ENCODE data around the gene SNX22. TPM values are rescaled to one million over a fixed set of nuclear protein-coding genes. Genes with fewer than 3 reads are reported as not detected.
A peak's percentile ranks its signal among the peaks of the same experiment; 100 is the strongest.

Gene SNX22
- total and polyA plus RNA-seq, 3 donors from 2014 or later, result 1.9 to 2.0 (median 2.0) TPM

GRCh38 chr15:64162869-64163658, 11.5 kb downstream of the SNX22 start, which contains the start of gene PPIB:
Gene PPIB, minus strand, starts transcription at chr15:64163022. Its CDS starts 36 bp downstream, at chr15:64162986.
- intact Hi-C loops (cut with DNase I; ENCODE audit: low total_unique reads), result no loop called here
- peak within 1 kb of the TSS; percentile 20 to 68 for H3K27ac ChIP-seq
- H3K36me3 ChIP-seq (ENCODE audit: low read depth, missing control alignments), result no peaks in the 10 kb centered on the region
- peaks cover 20% of the 10 kb centered on the region for H3K4me1 ChIP-seq
- H3K9me3 ChIP-seq, result no peaks in the 10 kb centered on the region
- TF ChIP-seq CTCF (IDR thresholded peaks at IDR 0.05) (peak in 2 of 3 experiments; percentile 45 to 46), POLR2A (IDR thresholded peaks at IDR 0.05) (no peak)
- 0 to 1% methylated on average over 9 to 34 of the region's 69 CpGs for WGBS, 2 donors
- H3K4me3 ChIP-seq, result peak within 1 kb of the TSS; percentile 71 to 75
- H3K27me3 ChIP-seq, result no peaks in the 10 kb centered on the region
- DNase-seq, result peak; percentile 97

- Histone ChIP-seq H3K27ac (peak overlapping the region in 1 of 2 donors; percentile 68), H3K36me3 (ENCODE audit: low read depth, missing control alignments) (no peaks in the 10 kb centered on the region), H3K27me3 (no peaks in the 10 kb centered on the region), H3K4me3 (peak overlapping the region; percentile 71 to 75), H3K9me3 (no peaks in the 10 kb centered on the region), H3K4me1 (peaks cover 20% of the 10 kb centered on the region)
- TF ChIP-seq POLR2A (IDR thresholded peaks at IDR 0.05) (no peak), CTCF (IDR thresholded peaks at IDR 0.05) (no peak)
- peak; percentile 51 for DNase-seq
- WGBS, 2 donors, result 40 to 41% methylated on average over 14 of the region's 14 CpGs
- intact Hi-C loops (cut with DNase I; ENCODE audit: low total_unique reads), result no loop called here
These were observed 12.3 kb downstream of the SNX22 start for GRCh38 chr15:64163659-64164362.

- H3K27ac ChIP-seq, result no peak overlapping the region
- H3K9me3 ChIP-seq, result no peaks in the 10 kb centered on the region
- TF ChIP-seq POLR2A (IDR thresholded peaks at IDR 0.05) (no peak), CTCF (IDR thresholded peaks at IDR 0.05) (no peak)
- intact Hi-C loops (cut with DNase I; ENCODE audit: low total_unique reads), result no loop called here
- H3K27me3 ChIP-seq, result no peaks in the 10 kb centered on the region
- DNase-seq, result no peak
- WGBS, 2 donors, result 50 to 54% methylated on average over 4 of the region's 4 CpGs
- no peaks in the 10 kb centered on the region for H3K36me3 ChIP-seq (ENCODE audit: low read depth, missing control alignments)
- H3K4me3 ChIP-seq, result no peak overlapping the region
- peaks cover 20% of the 10 kb centered on the region for H3K4me1 ChIP-seq
These were observed 12.9 kb downstream of the SNX22 start for GRCh38 chr15:64164436-64164835.

- intact Hi-C loops (cut with DNase I; ENCODE audit: low total_unique reads), result no loop called here
- H3K9me3 ChIP-seq, result no peaks in the 10 kb centered on the region
- no peaks in the 10 kb centered on the region for H3K27me3 ChIP-seq
- no peak overlapping the region for H3K27ac ChIP-seq
- H3K4me1 ChIP-seq, result peaks cover 16% of the 10 kb centered on the region
- H3K36me3 ChIP-seq (ENCODE audit: low read depth, missing control alignments), result no peaks in the 10 kb centered on the region
- 78 to 84% methylated on average over 5 of the region's 5 CpGs for WGBS, 2 donors
- no peak overlapping the region for H3K4me3 ChIP-seq
- no peak for TF ChIP-seq POLR2A (IDR thresholded peaks at IDR 0.05)
- no peak for TF ChIP-seq CTCF (IDR thresholded peaks at IDR 0.05)
- DNase-seq, result no peak
These were observed 14.8 kb downstream of the SNX22 start for GRCh38 chr15:64166102-64166890.
